Choroid plexus epithelial cell (primary cell): ENCODE measurements around the gene ARHGAP8.

Source experiments
- DNase-seq: peaks from one replicate; pipeline ENCODE4 v3.0.0-alpha.2; 2010; ENCODE audit warnings: low read depth
- H3K4me3 ChIP-seq: 2 replicates; pipeline ENCODE4 v1.5.1; 2011; ENCODE audit warnings: low read depth, mild to moderate bottlenecking, control low read depth, low read length, moderate library complexity
- CTCF ChIP-seq: conservative IDR thresholded peaks from 2 replicates; pipeline ENCODE4 v1.5.1; 2011; ENCODE audit warnings: low read depth, mild to moderate bottlenecking, control low read depth, inconsistent platforms, low read length, moderate library complexity

Gene ARHGAP8

GRCh38 chr22:44824271-44824670 is 71.9 kb downstream of the ARHGAP8 start:
- TF ChIP-seq CTCF: no peak
- no peak for DNase-seq
- H3K4me3 ChIP-seq: no peak overlapping the region

- TF ChIP-seq CTCF: no peak
- H3K4me3 ChIP-seq: no peak overlapping the region
- no peak for DNase-seq
These were observed 73.2 kb downstream of the ARHGAP8 start for GRCh38 chr22:44825310-44826150.

GRCh38 chr22:44827666-44828190 is 75.4 kb downstream of the ARHGAP8 start:
- TF ChIP-seq CTCF: no peak
- H3K4me3 ChIP-seq: no peak overlapping the region
- DNase-seq: no peak

GRCh38 chr22:44828193-44828592 is 75.8 kb downstream of the ARHGAP8 start:
- TF ChIP-seq CTCF: peak; percentile 46
- H3K4me3 ChIP-seq: no peak overlapping the region
- DNase-seq: peak; percentile 4

- no peak overlapping the region for H3K4me3 ChIP-seq
- DNase-seq: no peak
- no peak for TF ChIP-seq CTCF
These were observed 79.5 kb downstream of the ARHGAP8 start for GRCh38 chr22:44831885-44832284.

- H3K4me3 ChIP-seq: no peak overlapping the region
- DNase-seq: no peak
- no peak for TF ChIP-seq CTCF
These were observed 81.7 kb downstream of the ARHGAP8 start for GRCh38 chr22:44834065-44834464.

GRCh38 chr22:44837481-44837880 is 85.1 kb downstream of the ARHGAP8 start:
- DNase-seq: no peak
- no peak for TF ChIP-seq CTCF
- no peak overlapping the region for H3K4me3 ChIP-seq
